ENCODE results near the gene MPC1. TPM values are rescaled to one million over a fixed set of nuclear protein-coding genes. Genes with fewer than 3 reads are reported as not detected.

Gene MPC1
- polyA plus RNA-seq, 1 donor from 2014 or later: 112 TPM

- H3K4me3 ChIP-seq (ENCODE audit: low read length): peak overlapping the region; percentile 80
- no peaks in the 10 kb centered on the region for H3K27me3 ChIP-seq (ENCODE audit: insufficient read depth, low read depth, low read length)
- H3K36me3 ChIP-seq (ENCODE audit: insufficient read depth, low read length): no peaks in the 10 kb centered on the region
- H3K9me3 ChIP-seq (ENCODE audit: low read length): no peaks in the 10 kb centered on the region
- H4K20me1 ChIP-seq (ENCODE audit: insufficient read depth): no peaks in the 10 kb centered on the region
- no peaks in the 10 kb centered on the region for H3K9me2 ChIP-seq (ENCODE audit: insufficient read depth, low read length)
- no peaks in the 10 kb centered on the region for H3F3A ChIP-seq (ENCODE audit: insufficient read depth, low read length, poor library complexity, severe bottlenecking)
- H3K9ac ChIP-seq (ENCODE audit: low read length): peak overlapping the region; percentile 87
- peak overlapping the region; percentile 58 for H3K4me2 ChIP-seq (ENCODE audit: low read length)
- TF ChIP-seq MXI1 (conservative IDR thresholded peaks at IDR 0.05; ENCODE audit: poor library complexity, severe bottlenecking) (no peak), EZH2 (IDR thresholded peaks at IDR 0.05; ENCODE audit: borderline replicate concordance, insufficient read depth, low read length, poor library complexity, severe bottlenecking) (no peak), TAF1 (IDR thresholded peaks at IDR 0.05; ENCODE audit: low read depth) (no peak), POLR2AphosphoS5 (IDR thresholded peaks at IDR 0.05) (no peak), RAD21 (conservative IDR thresholded peaks at IDR 0.05) (no peak), EP300 (conservative IDR thresholded peaks at IDR 0.05; ENCODE audit: poor library complexity, severe bottlenecking) (no peak), SMC3 (conservative IDR thresholded peaks at IDR 0.05; ENCODE audit: poor library complexity) (no peak)
- TF ChIP-seq, protein P1, sequence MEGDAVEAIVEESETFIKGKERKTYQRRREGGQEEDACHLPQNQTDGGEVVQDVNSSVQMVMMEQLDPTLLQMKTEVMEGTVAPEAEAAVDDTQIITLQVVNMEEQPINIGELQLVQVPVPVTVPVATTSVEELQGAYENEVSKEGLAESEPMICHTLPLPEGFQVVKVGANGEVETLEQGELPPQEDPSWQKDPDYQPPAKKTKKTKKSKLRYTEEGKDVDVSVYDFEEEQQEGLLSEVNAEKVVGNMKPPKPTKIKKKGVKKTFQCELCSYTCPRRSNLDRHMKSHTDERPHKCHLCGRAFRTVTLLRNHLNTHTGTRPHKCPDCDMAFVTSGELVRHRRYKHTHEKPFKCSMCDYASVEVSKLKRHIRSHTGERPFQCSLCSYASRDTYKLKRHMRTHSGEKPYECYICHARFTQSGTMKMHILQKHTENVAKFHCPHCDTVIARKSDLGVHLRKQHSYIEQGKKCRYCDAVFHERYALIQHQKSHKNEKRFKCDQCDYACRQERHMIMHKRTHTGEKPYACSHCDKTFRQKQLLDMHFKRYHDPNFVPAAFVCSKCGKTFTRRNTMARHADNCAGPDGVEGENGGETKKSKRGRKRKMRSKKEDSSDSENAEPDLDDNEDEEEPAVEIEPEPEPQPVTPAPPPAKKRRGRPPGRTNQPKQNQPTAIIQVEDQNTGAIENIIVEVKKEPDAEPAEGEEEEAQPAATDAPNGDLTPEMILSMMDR (IDR thresholded peaks at IDR 0.05; ENCODE audit: poor library complexity, severe bottlenecking): no peak
- TF ChIP-seq, protein P2, sequence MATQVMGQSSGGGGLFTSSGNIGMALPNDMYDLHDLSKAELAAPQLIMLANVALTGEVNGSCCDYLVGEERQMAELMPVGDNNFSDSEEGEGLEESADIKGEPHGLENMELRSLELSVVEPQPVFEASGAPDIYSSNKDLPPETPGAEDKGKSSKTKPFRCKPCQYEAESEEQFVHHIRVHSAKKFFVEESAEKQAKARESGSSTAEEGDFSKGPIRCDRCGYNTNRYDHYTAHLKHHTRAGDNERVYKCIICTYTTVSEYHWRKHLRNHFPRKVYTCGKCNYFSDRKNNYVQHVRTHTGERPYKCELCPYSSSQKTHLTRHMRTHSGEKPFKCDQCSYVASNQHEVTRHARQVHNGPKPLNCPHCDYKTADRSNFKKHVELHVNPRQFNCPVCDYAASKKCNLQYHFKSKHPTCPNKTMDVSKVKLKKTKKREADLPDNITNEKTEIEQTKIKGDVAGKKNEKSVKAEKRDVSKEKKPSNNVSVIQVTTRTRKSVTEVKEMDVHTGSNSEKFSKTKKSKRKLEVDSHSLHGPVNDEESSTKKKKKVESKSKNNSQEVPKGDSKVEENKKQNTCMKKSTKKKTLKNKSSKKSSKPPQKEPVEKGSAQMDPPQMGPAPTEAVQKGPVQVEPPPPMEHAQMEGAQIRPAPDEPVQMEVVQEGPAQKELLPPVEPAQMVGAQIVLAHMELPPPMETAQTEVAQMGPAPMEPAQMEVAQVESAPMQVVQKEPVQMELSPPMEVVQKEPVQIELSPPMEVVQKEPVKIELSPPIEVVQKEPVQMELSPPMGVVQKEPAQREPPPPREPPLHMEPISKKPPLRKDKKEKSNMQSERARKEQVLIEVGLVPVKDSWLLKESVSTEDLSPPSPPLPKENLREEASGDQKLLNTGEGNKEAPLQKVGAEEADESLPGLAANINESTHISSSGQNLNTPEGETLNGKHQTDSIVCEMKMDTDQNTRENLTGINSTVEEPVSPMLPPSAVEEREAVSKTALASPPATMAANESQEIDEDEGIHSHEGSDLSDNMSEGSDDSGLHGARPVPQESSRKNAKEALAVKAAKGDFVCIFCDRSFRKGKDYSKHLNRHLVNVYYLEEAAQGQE (IDR thresholded peaks at IDR 0.05; ENCODE audit: borderline replicate concordance): no peak
- peak overlapping the region; percentile 69 for H3K27ac ChIP-seq (ENCODE audit: low read length)
- H2AFZ ChIP-seq (ENCODE audit: low read depth, low read length): peak overlapping the region; percentile 74
- peaks cover 31% of the 10 kb centered on the region for H3K79me2 ChIP-seq (replicated peaks; ENCODE audit: insufficient read depth, low read length)
These were observed 39.6 kb downstream of the MPC1 start for GRCh38 chr6:166343150-166343487.

DNA sequence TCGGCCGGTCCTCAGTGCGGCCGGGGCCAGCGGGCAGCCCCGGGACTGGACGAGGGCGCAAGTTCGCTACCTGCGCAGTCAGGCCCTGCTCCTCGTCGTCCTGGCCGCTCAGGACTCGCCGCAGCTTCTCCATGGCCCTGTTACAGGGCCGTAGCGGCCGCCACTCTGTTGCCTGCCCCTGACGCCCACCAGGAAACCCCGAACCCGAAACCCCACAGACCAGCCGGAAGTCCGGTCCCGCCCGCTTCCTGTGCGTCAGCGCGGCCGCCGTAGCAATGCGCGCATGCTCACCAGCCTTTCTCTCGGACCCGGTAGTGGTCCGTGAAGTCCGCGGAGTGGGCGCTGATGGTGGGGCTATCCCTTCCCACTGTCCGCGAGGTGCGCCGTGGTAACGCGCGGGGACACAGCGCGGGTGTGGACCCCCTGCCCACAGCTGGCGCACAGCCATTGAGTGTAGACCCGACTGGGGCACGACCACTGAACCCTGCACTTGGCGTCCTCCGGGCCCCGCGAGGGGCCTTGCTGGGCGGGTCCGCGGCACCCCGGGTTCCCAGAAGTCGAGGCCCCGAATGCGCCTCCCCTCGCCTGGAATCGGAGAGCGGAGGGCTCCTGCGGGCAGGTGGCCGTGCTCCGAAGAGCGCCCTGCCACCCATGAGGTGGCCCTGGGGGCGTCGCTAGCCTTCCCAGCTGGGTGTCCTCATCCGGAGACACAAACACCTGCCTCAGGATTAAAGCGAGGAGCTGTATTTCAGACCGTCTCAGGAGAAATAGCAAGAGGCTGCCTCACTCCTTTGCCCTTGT is 40.2 kb downstream of the MPC1 start, which contains the start of gene SFT2D1:
TSS of gene SFT2D1 (minus strand) at position 197 of the 801 bp plus-strand sequence. CDS start at position 133, 64 bp downstream.
- Histone ChIP-seq H2AFZ (ENCODE audit: low read depth, low read length) (peak within 1 kb of the TSS; percentile 74), H3K79me2 (replicated peaks; ENCODE audit: insufficient read depth, low read length) (peaks cover 36% of the 10 kb centered on the region), H3K36me3 (ENCODE audit: insufficient read depth, low read length) (no peaks in the 10 kb centered on the region), H3K27me3 (ENCODE audit: insufficient read depth, low read depth, low read length) (no peaks in the 10 kb centered on the region), H3K27ac (ENCODE audit: low read length) (peak within 1 kb of the TSS; percentile 69), H3K9ac (ENCODE audit: low read length) (peak within 1 kb of the TSS; percentile 87), H3K9me2 (ENCODE audit: insufficient read depth, low read length) (no peaks in the 10 kb centered on the region), H3K9me3 (ENCODE audit: low read length) (no peaks in the 10 kb centered on the region), H4K20me1 (ENCODE audit: insufficient read depth) (no peaks in the 10 kb centered on the region), H3K4me3 (ENCODE audit: low read length) (peak within 1 kb of the TSS; percentile 80), H3K4me2 (ENCODE audit: low read length) (peak within 1 kb of the TSS; percentile 70), H3F3A (ENCODE audit: insufficient read depth, low read length, poor library complexity, severe bottlenecking) (no peaks in the 10 kb centered on the region)
- no peak for TF ChIP-seq TAF1 (IDR thresholded peaks at IDR 0.05; ENCODE audit: low read depth)
- TF ChIP-seq, protein P2 (IDR thresholded peaks at IDR 0.05; ENCODE audit: borderline replicate concordance): no peak
- TF ChIP-seq SMC3 (conservative IDR thresholded peaks at IDR 0.05; ENCODE audit: poor library complexity): peak; percentile 41
- no peak for TF ChIP-seq RAD21 (conservative IDR thresholded peaks at IDR 0.05)
- TF ChIP-seq, protein P1 (IDR thresholded peaks at IDR 0.05; ENCODE audit: poor library complexity, severe bottlenecking): peak; percentile 18
- no peak for TF ChIP-seq EP300 (conservative IDR thresholded peaks at IDR 0.05; ENCODE audit: poor library complexity, severe bottlenecking)
- TF ChIP-seq POLR2AphosphoS5 (IDR thresholded peaks at IDR 0.05): peak; percentile 90
- TF ChIP-seq EZH2 (IDR thresholded peaks at IDR 0.05; ENCODE audit: borderline replicate concordance, insufficient read depth, low read length, poor library complexity, severe bottlenecking): no peak
- TF ChIP-seq MXI1 (conservative IDR thresholded peaks at IDR 0.05; ENCODE audit: poor library complexity, severe bottlenecking): peak; percentile 69
